ENCODE results near the gene ADGRE2.
A peak's percentile ranks its signal among the peaks of the same experiment; 100 is the strongest.

Gene ADGRE2

GRCh38 chr19:14762111-14762510, 16.2 kb downstream of the ADGRE2 start:
- no CpG with 5 or more reads among the region's 2 CpGs for WGBS (ENCODE audit: extremely low coverage, insufficient coverage, insufficient read length)
- Histone ChIP-seq H2AFZ (ENCODE audit: insufficient read depth, low read length, poor library complexity) (no peak overlapping the region), H3K79me2 (ENCODE audit: control insufficient read depth, insufficient read depth, low read length, poor library complexity) (no peaks in the 10 kb centered on the region), H4K12ac (ENCODE audit: low read depth, low read length) (no peak overlapping the region), H3K27me3 (ENCODE audit: insufficient read depth, low read length) (no peaks in the 10 kb centered on the region), H3K4me3 (ENCODE audit: low read depth, low read length) (no peak overlapping the region), H3K9ac (ENCODE audit: low read length) (no peak overlapping the region), H2BK120ac (ENCODE audit: insufficient read depth, low read length, poor library complexity) (no peak overlapping the region), H3K4ac (ENCODE audit: low read depth, low read length) (no peak overlapping the region), H2BK12ac (ENCODE audit: low read length) (no peak overlapping the region), H4K91ac (ENCODE audit: low read depth, low read length) (no peak overlapping the region), H3K9me3 (ENCODE audit: insufficient read depth, low read depth, low read length) (peaks cover 2% of the 10 kb centered on the region), H3K27ac (ENCODE audit: low read depth, low read length) (no peak overlapping the region), H3K79me1 (ENCODE audit: low read length) (no peaks in the 10 kb centered on the region), H2BK5ac (ENCODE audit: low read depth, low read length, poor library complexity) (no peak overlapping the region), H3K18ac (ENCODE audit: low read length) (no peak overlapping the region), H3K4me2 (ENCODE audit: low read length) (no peak overlapping the region), H3K23ac (ENCODE audit: low read length) (no peak overlapping the region), H3K4me1 (ENCODE audit: control insufficient read depth in 1 of 2, insufficient read depth in 2 of 2, low read length in 2 of 2) (peaks cover 0 to 1% of the 10 kb centered on the region in 2 experiments), H3K14ac (ENCODE audit: low read length) (no peak overlapping the region), H2AK5ac (ENCODE audit: low read length) (no peak overlapping the region), H4K8ac (ENCODE audit: low read depth, low read length) (no peak overlapping the region), H3K36me3 (ENCODE audit: control insufficient read depth in 1 of 2, insufficient read depth in 2 of 2, low read length in 2 of 2) (no peaks in the 10 kb centered on the region)
- no peak for DNase-seq

- H3K4me3 ChIP-seq (ENCODE audit: low read depth, low read length) = no peak overlapping the region
- no peaks in the 10 kb centered on the region for H3K27me3 ChIP-seq (ENCODE audit: insufficient read depth, low read length)
- no peak overlapping the region for H2BK120ac ChIP-seq (ENCODE audit: insufficient read depth, low read length, poor library complexity)
- H3K9me3 ChIP-seq (ENCODE audit: insufficient read depth, low read depth, low read length) = peaks cover 2% of the 10 kb centered on the region
- no peak overlapping the region for H3K4me2 ChIP-seq (ENCODE audit: low read length)
- H3K9ac ChIP-seq (ENCODE audit: low read length) = no peak overlapping the region
- no peak overlapping the region for H2BK12ac ChIP-seq (ENCODE audit: low read length)
- no peaks in the 10 kb centered on the region for H3K79me1 ChIP-seq (ENCODE audit: low read length)
- no peak overlapping the region for H3K4ac ChIP-seq (ENCODE audit: low read depth, low read length)
- no CpG with 5 or more reads among the region's 5 CpGs for WGBS (ENCODE audit: extremely low coverage, insufficient coverage, insufficient read length)
- DNase-seq = no peak
- no peak overlapping the region for H3K18ac ChIP-seq (ENCODE audit: low read length)
- no peak overlapping the region for H3K27ac ChIP-seq (ENCODE audit: low read depth, low read length)
- H3K14ac ChIP-seq (ENCODE audit: low read length) = no peak overlapping the region
- H2AFZ ChIP-seq (ENCODE audit: insufficient read depth, low read length, poor library complexity) = no peak overlapping the region
- no peak overlapping the region for H4K12ac ChIP-seq (ENCODE audit: low read depth, low read length)
- H2AK5ac ChIP-seq (ENCODE audit: low read length) = no peak overlapping the region
- H4K91ac ChIP-seq (ENCODE audit: low read depth, low read length) = no peak overlapping the region
- no peak overlapping the region for H4K8ac ChIP-seq (ENCODE audit: low read depth, low read length)
- no peak overlapping the region for H2BK5ac ChIP-seq (ENCODE audit: low read depth, low read length, poor library complexity)
- no peaks in the 10 kb centered on the region for H3K36me3 ChIP-seq (ENCODE audit: control insufficient read depth in 1 of 2, insufficient read depth in 2 of 2, low read length in 2 of 2)
- H3K23ac ChIP-seq (ENCODE audit: low read length) = no peak overlapping the region
- no peaks in the 10 kb centered on the region for H3K79me2 ChIP-seq (ENCODE audit: control insufficient read depth, insufficient read depth, low read length, poor library complexity)
- H3K4me1 ChIP-seq (ENCODE audit: control insufficient read depth in 1 of 2, insufficient read depth in 2 of 2, low read length in 2 of 2) = peaks cover 0 to 1% of the 10 kb centered on the region in 2 experiments
Observed at GRCh38 chr19:14761607-14762006, 16.8 kb downstream of the ADGRE2 start.

GRCh38 chr19:14758816-14759215, 19.5 kb downstream of the ADGRE2 start:
- Histone ChIP-seq H4K91ac (ENCODE audit: low read depth, low read length) (no peak overlapping the region), H3K18ac (ENCODE audit: low read length) (no peak overlapping the region), H3K4me2 (ENCODE audit: low read length) (peak overlapping the region; percentile 66), H3K4me1 (ENCODE audit: control insufficient read depth in 1 of 2, insufficient read depth in 2 of 2, low read length in 2 of 2) (peaks cover 0 to 1% of the 10 kb centered on the region in 2 experiments), H3K79me2 (ENCODE audit: control insufficient read depth, insufficient read depth, low read length, poor library complexity) (no peaks in the 10 kb centered on the region), H3K27me3 (ENCODE audit: insufficient read depth, low read length) (no peaks in the 10 kb centered on the region), H3K36me3 (ENCODE audit: control insufficient read depth in 1 of 2, insufficient read depth in 2 of 2, low read length in 2 of 2) (no peaks in the 10 kb centered on the region), H3K4ac (ENCODE audit: low read depth, low read length) (no peak overlapping the region), H2AK5ac (ENCODE audit: low read length) (no peak overlapping the region), H3K14ac (ENCODE audit: low read length) (no peak overlapping the region), H2BK120ac (ENCODE audit: insufficient read depth, low read length, poor library complexity) (no peak overlapping the region), H4K12ac (ENCODE audit: low read depth, low read length) (no peak overlapping the region), H2BK5ac (ENCODE audit: low read depth, low read length, poor library complexity) (no peak overlapping the region), H3K9ac (ENCODE audit: low read length) (no peak overlapping the region), H2BK12ac (ENCODE audit: low read length) (no peak overlapping the region), H2AFZ (ENCODE audit: insufficient read depth, low read length, poor library complexity) (no peak overlapping the region), H3K4me3 (ENCODE audit: low read depth, low read length) (no peak overlapping the region), H3K27ac (ENCODE audit: low read depth, low read length) (no peak overlapping the region), H4K8ac (ENCODE audit: low read depth, low read length) (no peak overlapping the region), H3K9me3 (ENCODE audit: insufficient read depth, low read depth, low read length) (peaks cover 2% of the 10 kb centered on the region), H3K23ac (ENCODE audit: low read length) (no peak overlapping the region), H3K79me1 (ENCODE audit: low read length) (no peaks in the 10 kb centered on the region)
- no CpG with 5 or more reads among the region's 16 CpGs for WGBS (ENCODE audit: extremely low coverage, insufficient coverage, insufficient read length)
- DNase-seq = peak in 1 of 2 donors; percentile 20

GRCh38 chr19:14748601-14749000, 29.8 kb downstream of the ADGRE2 start:
- Histone ChIP-seq H3K79me1 (ENCODE audit: low read length) (no peaks in the 10 kb centered on the region), H4K91ac (ENCODE audit: low read depth, low read length) (no peak overlapping the region), H3K36me3 (ENCODE audit: control insufficient read depth in 1 of 2, insufficient read depth in 2 of 2, low read length in 2 of 2) (peaks cover 0 to 2% of the 10 kb centered on the region in 2 experiments), H3K23ac (ENCODE audit: low read length) (no peak overlapping the region), H4K12ac (ENCODE audit: low read depth, low read length) (no peak overlapping the region), H3K4ac (ENCODE audit: low read depth, low read length) (no peak overlapping the region), H3K14ac (ENCODE audit: low read length) (no peak overlapping the region), H2BK12ac (ENCODE audit: low read length) (no peak overlapping the region), H2BK5ac (ENCODE audit: low read depth, low read length, poor library complexity) (no peak overlapping the region), H3K79me2 (ENCODE audit: control insufficient read depth, insufficient read depth, low read length, poor library complexity) (no peaks in the 10 kb centered on the region), H2BK120ac (ENCODE audit: insufficient read depth, low read length, poor library complexity) (no peak overlapping the region), H3K9me3 (ENCODE audit: insufficient read depth, low read depth, low read length) (peaks cover 1% of the 10 kb centered on the region), H3K4me3 (ENCODE audit: low read depth, low read length) (no peak overlapping the region), H3K4me1 (ENCODE audit: control insufficient read depth in 1 of 2, insufficient read depth in 2 of 2, low read length in 2 of 2) (no peaks in the 10 kb centered on the region), H3K27me3 (ENCODE audit: insufficient read depth, low read length) (no peaks in the 10 kb centered on the region), H3K4me2 (ENCODE audit: low read length) (no peak overlapping the region), H3K27ac (ENCODE audit: low read depth, low read length) (no peak overlapping the region), H3K18ac (ENCODE audit: low read length) (no peak overlapping the region), H2AK5ac (ENCODE audit: low read length) (no peak overlapping the region), H3K9ac (ENCODE audit: low read length) (no peak overlapping the region), H2AFZ (ENCODE audit: insufficient read depth, low read length, poor library complexity) (no peak overlapping the region), H4K8ac (ENCODE audit: low read depth, low read length) (no peak overlapping the region)
- no peak for DNase-seq
- no CpG with 5 or more reads among the region's 6 CpGs for WGBS (ENCODE audit: extremely low coverage, insufficient coverage, insufficient read length)
